HL-60 (cell line): Measurements from ENCODE around the gene UPF2.

Source experiments
- DNase-seq, 2 experiments: peaks; one replicate each; pipeline ENCODE4 v3.0.0-alpha.2; 2010 to 2020; ENCODE audit warnings: low read depth in 1 of 2, low spot score in 1 of 2
- H3K27ac ChIP-seq: fragments of 250-450 bp; sonication (Bioruptor Pico); replicated peaks from 2 replicates; pipeline ENCODE4 v1.5.1; 2020; ENCODE audit warnings: mild to moderate bottlenecking, moderate library complexity
- H3K27me3 ChIP-seq: fragments of 250-450 bp; sonication (Bioruptor Pico); 2 replicates; pipeline ENCODE4 v1.5.1; 2021; ENCODE audit warnings: mild to moderate bottlenecking, moderate library complexity; ENCODE audit not compliant: insufficient read depth, poor library complexity, severe bottlenecking
- H3K4me3 ChIP-seq: replicated peaks from 2 replicates; pipeline ENCODE4 v1.5.1; 2011; ENCODE audit warnings: mild to moderate bottlenecking, control low read depth, low read length; ENCODE audit not compliant: insufficient read depth
- CTCF ChIP-seq: IDR thresholded peaks from one replicate; pipeline ENCODE4 v1.5.1; 2011; ENCODE audit warnings: low read length, control low read depth, inconsistent platforms; ENCODE audit not compliant: insufficient read depth
- GABPA ChIP-seq: IDR thresholded peaks from 2 replicates; pipeline ENCODE4 v1.6.1; 2012; ENCODE audit warnings: low read depth
- POLR2AphosphoS5 ChIP-seq: IDR thresholded peaks from 2 replicates; pipeline ENCODE4 v1.6.1; 2012; ENCODE audit warnings: low read depth
- REST ChIP-seq: IDR thresholded peaks from 2 replicates; pipeline ENCODE4 v1.6.1; 2012; ENCODE audit warnings: low read depth; ENCODE audit not compliant: insufficient replicate concordance
- SPI1 ChIP-seq: IDR thresholded peaks from 2 replicates; pipeline ENCODE4 v1.6.1; 2012; ENCODE audit warnings: low read depth, mild to moderate bottlenecking, borderline replicate concordance

Gene UPF2

GRCh38 chr10:11879387-11880094 lies 163.1 kb downstream of the UPF2 start:
- Histone ChIP-seq H3K27me3 (no peaks in the 10 kb centered on the region), H3K4me3 (no peak overlapping the region), H3K27ac (no peak overlapping the region)
- TF ChIP-seq POLR2AphosphoS5 (no peak), GABPA (no peak)
- no peak for DNase-seq

GRCh38 chr10:11878776-11879175 lies 163.8 kb downstream of the UPF2 start:
- DNase-seq = no peak
- Histone ChIP-seq H3K27me3 (no peaks in the 10 kb centered on the region), H3K27ac (no peak overlapping the region), H3K4me3 (no peak overlapping the region)
- TF ChIP-seq GABPA = no peak
- TF ChIP-seq POLR2AphosphoS5 = no peak

GRCh38 chr10:11877591-11877905 lies 165.1 kb downstream of the UPF2 start:
- TF ChIP-seq SPI1 (no peak), REST (no peak), GABPA (no peak), CTCF (no peak), POLR2AphosphoS5 (no peak)
- no peak overlapping the region for H3K4me3 ChIP-seq
- no peak for DNase-seq
- H3K27me3 ChIP-seq = no peaks in the 10 kb centered on the region
- H3K27ac ChIP-seq = no peak overlapping the region

- TF ChIP-seq REST (no peak), CTCF (no peak), POLR2AphosphoS5 (no peak), GABPA (no peak), SPI1 (no peak)
- DNase-seq = no peak
- Histone ChIP-seq H3K27me3 (no peaks in the 10 kb centered on the region), H3K4me3 (no peak overlapping the region), H3K27ac (no peak overlapping the region)
Observed at GRCh38 chr10:11876805-11877590, 165.6 kb downstream of the UPF2 start.
